ENCODE measurements around the gene LILRB5.
"Not testable (repeated sequence)": the region's sequence is repeated elsewhere in the genome, so short reads cannot be mapped to it uniquely, and the experiment has no call there.

Gene LILRB5

GRCh38 chr19:54257116-54257480, at the start of gene LILRB5:
LILRB5 (minus strand) TSS chr19:54257273; CDS start chr19:54257193, 80 bp downstream.
- no peak for DNase-seq

DNA sequence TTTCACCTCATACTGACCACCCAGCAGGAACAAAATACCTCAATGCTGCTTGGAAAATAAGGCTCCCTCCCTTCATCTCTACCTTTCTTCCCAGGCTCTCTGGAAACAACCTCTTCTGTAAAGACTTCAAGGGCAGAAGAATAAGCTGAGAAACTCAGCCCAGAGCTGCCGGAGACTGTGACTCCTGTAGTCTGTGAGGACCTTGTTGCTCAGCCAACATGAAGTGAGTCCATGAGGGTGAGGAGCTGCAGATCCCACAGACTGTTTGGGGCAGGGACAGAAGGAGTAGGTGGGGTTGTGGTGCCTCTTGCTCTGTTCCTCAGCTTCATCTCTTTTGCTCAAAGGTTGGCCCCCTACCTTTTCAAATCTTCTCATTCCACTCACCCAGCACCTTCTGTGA, 48.1 kb upstream of the LILRB5 start:
- DNase-seq, result no peak

GRCh38 chr19:54302257-54302656, 45.2 kb upstream of the LILRB5 start:
- no peak for DNase-seq

DNA sequence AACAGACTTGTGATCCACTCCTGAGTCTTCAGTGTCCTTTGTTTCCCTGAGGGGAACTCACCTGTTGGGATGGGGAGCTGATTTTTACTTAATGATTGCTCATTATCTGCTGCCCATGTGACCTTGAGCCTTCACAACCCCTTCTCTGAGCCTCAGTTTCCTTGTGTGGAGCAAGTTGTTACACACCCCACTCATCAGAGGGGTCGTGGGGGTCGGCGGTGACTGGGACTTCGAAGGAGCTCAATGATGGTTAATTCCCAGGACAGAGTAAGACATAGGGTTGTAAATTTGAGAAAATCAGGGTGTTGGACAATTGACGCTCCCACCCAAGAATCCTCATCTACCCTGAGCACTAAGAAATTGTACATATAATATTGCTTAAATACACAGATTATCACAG, 42.4 kb upstream of the LILRB5 start:
- DNase-seq, result no peak

DNA sequence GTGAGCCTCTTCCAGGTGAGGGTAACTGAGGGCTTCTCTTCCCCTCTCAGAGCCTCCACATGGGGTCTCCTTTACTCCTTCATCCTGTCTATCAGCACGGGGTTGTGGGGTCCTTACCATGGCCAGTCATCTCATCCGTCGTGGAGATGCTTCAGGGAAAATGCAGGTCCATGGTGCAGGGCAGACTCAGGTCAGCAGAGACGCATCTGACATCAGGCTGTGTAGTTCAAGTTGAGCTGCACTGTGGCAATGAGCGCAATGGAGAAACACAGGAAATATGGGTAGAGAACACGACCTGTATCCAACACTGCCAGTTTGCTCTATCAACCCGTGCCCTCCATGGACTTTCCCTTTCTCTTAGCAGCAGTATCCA, 42.0 kb upstream of the LILRB5 start:
- DNase-seq, result no peak

DNA sequence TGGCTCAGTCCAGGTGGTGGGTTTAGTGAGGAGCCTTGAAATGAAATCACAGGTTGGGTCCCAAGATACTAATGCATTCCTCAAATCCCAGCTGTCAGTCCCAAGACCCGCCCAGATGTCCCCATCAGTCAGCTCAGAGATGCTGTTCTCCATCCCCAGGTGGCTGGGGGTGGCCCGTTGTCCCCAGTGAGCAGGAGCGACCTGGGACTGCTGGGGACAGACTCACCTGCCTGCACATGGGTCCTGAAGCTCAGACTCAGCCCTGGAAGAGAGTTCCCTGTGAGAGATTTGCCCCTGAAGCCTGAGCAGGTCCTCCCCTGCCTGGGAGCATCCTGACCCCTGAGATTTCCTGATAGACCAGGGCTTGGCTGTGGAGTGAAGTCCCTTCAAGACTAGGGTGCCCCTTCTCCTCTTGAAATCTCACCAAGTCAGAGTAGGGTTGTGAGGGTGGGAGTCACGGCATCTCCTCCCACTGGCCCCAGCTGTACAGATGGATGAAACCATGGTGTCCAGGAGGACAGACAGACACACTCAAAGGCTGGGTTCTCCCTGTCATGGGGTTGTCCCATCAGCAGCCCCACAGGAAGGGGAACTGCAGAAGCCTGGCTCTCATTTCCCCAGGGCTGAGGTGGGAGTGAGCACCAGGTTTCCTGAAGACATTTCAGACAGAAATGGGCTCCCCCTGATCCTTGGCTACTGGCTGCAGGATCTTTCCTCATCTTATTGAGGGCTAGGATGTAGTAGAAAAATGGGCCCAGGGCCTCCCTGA, 41.5 kb upstream of the LILRB5 start:
- no peak for DNase-seq

DNA sequence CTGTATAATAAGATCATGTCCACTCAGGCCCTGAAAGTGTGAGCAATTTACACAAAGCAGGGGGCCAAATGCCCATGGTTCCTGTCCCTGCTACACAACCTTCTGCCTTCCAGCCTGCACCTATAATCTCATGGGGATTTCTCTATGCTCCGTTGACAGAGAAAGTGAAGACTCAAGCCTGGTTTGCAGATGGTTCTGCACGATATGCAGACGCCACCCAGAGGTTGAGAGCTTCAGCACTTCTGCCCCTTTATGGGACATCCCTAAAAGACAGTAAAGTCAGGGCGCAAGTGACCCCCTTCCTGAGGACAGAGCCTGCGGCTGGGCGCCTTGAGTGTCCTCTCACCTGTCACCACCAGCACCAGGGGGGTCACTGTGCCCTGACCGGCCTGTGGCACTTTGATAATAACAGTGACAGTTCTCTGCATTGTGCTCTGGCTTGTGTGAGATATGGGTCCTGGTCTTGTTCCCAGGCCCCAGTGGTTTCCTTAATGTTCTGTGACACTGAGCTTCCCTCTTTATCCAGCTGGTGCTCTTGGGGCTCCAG, 40.8 kb upstream of the LILRB5 start:
- DNase-seq, result no peak

GRCh38 chr19:54294539-54294938, 37.5 kb upstream of the LILRB5 start:
- no peak for DNase-seq

DNA sequence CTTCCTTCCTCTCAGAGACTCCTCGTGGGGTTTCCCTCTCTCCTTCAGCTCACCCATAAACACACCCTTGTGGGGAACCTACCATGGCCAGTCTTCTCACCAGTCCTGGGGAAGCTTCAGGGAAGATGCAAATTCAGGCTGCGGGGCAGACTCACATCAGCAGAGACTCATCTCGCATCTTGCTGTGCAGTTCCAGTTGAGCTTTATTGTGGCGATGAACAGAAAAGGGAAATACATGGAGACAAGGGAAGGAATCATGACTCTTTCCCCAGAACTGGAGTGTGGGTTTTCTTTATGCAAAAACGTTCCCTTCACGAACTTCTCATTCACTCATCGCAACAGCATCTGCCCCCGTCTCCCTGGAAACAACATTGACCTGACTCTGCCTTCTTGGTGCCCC, 32.1 kb upstream of the LILRB5 start:
- DNase-seq, result not testable (repeated sequence)

- DNase-seq, result no peak
These were observed 30.4 kb upstream of the LILRB5 start for GRCh38 chr19:54287456-54287855.

GRCh38 chr19:54286283-54286682, 29.2 kb upstream of the LILRB5 start:
- DNase-seq, result not testable (repeated sequence)

GRCh38 chr19:54285427-54286056, 28.5 kb upstream of the LILRB5 start:
- not testable (repeated sequence) for DNase-seq

DNA sequence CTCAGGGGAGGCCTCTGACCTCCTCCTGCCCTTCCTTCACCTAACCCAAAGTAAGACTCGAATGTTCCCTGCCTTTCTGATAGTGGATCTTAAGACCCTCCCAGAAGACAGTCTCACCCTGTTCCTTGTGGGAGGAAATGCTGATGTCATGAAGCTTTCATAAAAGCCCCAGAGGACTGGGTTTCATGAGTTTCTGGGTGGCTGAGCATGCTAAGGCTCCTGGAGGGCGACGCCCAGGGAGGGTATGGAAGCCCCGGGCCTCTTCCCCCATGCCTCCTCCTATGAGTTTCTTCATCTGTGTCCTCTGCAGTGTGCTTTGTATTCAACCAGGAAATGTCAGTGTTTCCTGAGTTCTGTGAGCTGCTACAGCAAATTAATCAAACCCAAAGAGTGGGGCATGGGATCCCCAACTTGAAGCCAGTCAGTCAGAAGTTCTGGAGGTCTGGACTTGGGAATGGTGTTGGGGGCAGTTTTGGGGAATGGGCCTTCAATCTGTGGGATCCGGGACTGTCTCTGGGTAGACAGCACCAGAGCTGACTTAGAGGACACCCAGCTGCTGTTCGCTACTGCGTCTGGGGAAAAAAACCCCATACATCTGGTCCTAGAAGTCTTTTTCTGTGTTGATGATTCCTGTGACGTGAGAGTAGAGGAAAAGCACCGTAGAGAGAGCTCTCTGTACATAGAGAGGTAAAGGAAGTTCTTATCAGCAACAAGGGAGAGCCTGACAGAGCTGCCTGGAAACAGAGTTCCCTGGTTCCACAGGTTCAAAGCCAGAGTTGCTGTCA, 25.8 kb upstream of the LILRB5 start:
- DNase-seq, result no peak

DNA sequence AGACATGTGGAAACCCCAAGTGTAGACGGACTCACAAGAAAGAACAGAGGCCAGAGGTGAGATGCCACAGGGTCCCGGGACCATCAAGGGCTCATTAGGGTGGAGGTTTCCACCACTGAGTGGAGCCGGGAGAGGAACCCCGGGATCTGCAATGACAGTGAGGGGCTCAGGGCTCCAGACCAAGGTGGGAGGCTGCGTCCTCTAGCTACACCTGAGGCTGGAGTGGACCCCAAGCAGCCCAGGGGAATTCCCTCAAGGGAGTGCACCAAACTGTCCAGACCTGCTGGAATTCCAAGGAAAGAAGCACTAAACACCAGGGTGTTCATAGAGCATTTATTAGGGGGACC, 24.6 kb upstream of the LILRB5 start:
- DNase-seq, result not testable (repeated sequence)

GRCh38 chr19:54281007-54281728, 24.1 kb upstream of the LILRB5 start, which contains the start of gene LILRB2:
LILRB2 (minus strand) TSS chr19:54281110; CDS start chr19:54280496, 614 bp downstream.
- DNase-seq, result no peak

DNA sequence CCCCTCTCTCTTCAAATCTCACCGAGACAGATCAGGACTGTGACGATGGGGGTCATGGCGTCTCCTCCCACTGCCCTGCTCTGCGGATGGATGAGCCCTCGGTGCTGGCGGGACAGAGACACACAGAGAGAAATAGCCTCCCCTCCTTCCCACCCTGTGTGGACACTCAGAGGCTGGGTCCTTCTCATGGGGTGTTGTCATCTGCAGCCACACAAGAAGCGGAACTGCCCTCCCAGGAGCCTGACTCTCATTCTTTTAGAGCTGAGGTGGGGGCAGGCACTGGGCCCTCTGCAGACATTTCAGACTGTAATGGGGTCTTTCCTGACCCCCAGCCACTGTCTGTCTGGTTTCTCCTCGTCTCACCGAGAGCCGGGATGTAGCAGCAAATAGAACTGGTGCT, 23.4 kb upstream of the LILRB5 start:
- DNase-seq, result not testable (repeated sequence)

DNA sequence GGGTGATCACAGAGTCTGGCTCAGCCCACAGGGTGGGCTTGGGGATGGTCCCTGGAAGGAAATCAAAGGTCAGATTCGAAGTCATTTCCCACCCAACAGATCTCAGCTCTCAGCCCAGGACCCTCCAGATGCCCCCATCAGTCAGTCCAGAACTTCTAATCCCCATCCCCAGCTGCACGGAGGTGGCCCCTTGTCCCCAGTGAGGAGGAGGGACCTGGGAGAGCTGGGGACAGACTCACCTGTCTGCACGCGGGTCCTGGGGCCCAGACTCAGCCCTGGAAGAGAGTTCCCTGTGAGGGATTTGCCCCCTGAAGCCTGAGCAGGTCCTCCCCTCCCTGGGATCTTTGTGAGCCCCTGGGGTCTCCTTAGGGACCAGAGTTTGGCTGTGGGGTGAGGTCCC, 23.0 kb upstream of the LILRB5 start:
- DNase-seq, result not testable (repeated sequence)

DNA sequence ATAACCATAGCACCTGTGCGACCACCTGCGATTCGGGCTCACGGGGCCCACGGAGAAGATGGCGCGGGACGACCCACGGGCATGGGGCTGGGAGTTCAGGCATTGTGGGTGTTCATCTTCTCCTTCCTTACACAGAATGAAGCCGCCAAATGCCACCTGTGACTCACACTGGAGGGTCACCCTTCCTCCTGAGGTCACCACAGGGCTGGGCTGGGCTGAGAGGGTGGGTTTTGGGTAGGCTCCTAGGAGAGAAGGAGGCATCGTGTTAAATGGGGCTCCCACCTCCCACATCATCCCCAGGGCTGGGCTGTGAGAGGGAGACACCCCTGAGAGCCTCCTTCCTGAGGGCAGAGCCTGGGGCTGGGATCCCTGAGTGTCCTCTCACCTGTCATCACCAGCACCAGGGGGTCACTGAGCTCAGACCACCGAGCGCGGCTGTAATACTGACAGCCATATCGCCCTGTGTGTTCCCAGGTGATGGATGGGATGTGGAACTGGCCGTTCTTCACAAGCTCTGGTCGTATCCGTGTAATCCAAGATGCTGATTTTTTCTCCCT, 22.4 kb upstream of the LILRB5 start:
- DNase-seq, result no peak

DNA sequence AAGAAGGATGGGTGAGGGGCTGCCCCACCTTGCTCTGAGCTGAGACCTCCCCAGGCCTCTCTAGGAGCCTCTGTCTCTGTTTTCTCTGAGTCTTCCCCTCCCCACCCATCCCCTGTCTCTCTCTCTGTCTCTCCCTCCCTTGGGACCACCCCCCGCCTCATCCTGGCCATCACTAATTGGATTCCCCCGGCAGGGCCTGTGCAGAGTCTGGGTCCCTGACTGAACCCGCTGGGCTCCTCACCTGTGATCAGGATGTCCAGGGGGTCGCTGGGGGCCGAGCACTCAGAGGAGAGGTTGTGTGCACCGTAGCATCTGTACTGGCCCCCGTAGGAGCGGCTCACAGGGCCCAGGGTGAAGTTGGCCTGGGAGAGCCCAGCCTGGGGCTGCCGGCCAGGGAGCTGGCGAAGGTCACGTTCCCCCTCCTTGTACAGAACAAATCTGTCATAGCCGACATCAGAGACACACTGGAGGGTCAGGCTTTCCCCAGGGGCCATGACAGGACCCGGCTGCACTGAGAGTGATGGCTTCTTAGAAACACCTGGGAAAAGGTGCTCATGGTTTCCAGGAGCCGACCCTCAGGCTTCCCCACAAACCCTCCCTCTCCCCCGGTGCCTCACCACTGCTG, 21.6 kb upstream of the LILRB5 start:
- not testable (repeated sequence) for DNase-seq

- DNase-seq, result not testable (repeated sequence)
These were observed 21.0 kb upstream of the LILRB5 start for GRCh38 chr19:54278056-54278455.

DNA sequence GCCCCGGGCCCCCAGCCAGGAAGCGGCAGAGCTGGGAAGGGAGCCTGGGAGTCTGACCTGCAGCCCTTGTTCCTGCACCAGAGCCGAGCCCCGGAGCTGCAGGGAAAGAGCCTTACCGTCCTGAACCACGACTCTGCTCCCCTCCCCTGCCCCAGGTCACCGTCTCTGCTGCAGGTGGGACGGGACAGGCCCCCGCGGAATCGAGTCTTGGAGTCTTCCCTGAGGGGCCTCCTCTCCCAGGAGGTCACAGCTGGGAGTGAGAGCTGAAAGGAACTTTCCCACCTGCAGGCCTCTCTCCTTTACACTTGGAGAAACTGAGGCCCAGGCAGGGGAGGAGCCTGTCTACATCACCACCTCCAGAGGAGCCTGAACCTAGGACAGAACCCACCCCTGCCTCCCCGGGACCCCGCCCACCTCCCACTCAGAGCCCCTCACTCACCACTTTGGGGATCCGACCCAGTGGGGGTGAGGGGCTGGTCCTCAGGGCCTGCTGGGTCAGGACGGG, 20.1 kb upstream of the LILRB5 start:
- not testable (repeated sequence) for DNase-seq

- no peak for DNase-seq
These were observed 18.9 kb upstream of the LILRB5 start for GRCh38 chr19:54275951-54276350.

All from activated T-cell treated with anti-CD3 and anti-CD28 coated beads, Interleukin-2, amount 50 U/mL, for 1 hour (primary cell).